AG04450 (cell line): Measurements from ENCODE around the gene RYK. TPM values are rescaled to one million over a fixed set of nuclear protein-coding genes. Genes with fewer than 3 reads are reported as not detected.
A peak's percentile ranks its signal among the peaks of the same experiment; 100 is the strongest.
"Not testable (repeated sequence)": the region's sequence is repeated elsewhere in the genome, so short reads cannot be mapped to it uniquely, and the experiment has no call there.

Source experiments
- CTCF ChIA-PET: fragments of 300-600, 350-600 bp; formaldehyde crosslinking; extraction: SDS; loops from one replicate; lab custom pipeline; 2022; ENCODE audit warnings: antibody characterized with exemption, inconsistent platforms; lab: Charles Lee
- POLR2A ChIA-PET: fragments of 350-600 bp; formaldehyde crosslinking; extraction: SDS; loops from one replicate; lab custom pipeline; 2021; ENCODE audit warnings: antibody characterized with exemption, inconsistent platforms; lab: Yijun Ruan, JAX
- DNase-seq: peaks from one replicate; pipeline ENCODE4 v3.0.0-alpha.2; 2011; ENCODE audit warnings: low read depth, low spot score
- H3K27ac ChIP-seq: one replicate; pipeline ENCODE4 v1.5.1; 2012; ENCODE audit warnings: low read depth, low read length, control low read depth
- H3K27me3 ChIP-seq: one replicate; pipeline ENCODE4 v1.6.0; 2012; ENCODE audit warnings: low read length; ENCODE audit not compliant: control insufficient read depth, insufficient read depth
- H3K4me3 ChIP-seq: 2 replicates; pipeline ENCODE4 v1.5.1; 2011; ENCODE audit warnings: mild to moderate bottlenecking, low read depth, low read length, control low read depth
- H3K9me3 ChIP-seq: 2 replicates; pipeline ENCODE4 v1.5.1; 2012; ENCODE audit warnings: low read length; ENCODE audit not compliant: control insufficient read depth, insufficient read depth
- polyA plus RNA-seq: library from polyadenylated mRNA; depleted of rRNA; stranded (reverse); fragments of >200 nt; gene quantifications from 2 replicates; pipeline ENCODE4 v1.2.3, GENCODE V29; 2011
- TF ChIP-seq, protein P1 (sequence below): IDR thresholded peaks from 2 replicates; pipeline ENCODE4 v1.5.1; 2011; ENCODE audit warnings: low read depth, low read length, control low read depth, inconsistent platforms

RYK gene
- polyA plus RNA-seq, 1 experiment, result 74.5 TPM

GRCh38 chr3:134201201-134202130, 49.2 kb downstream of the RYK start:
- Histone ChIP-seq H3K27ac (peak overlapping the region; percentile 90), H3K9me3 (no peaks in the 10 kb centered on the region), H3K27me3 (no peaks in the 10 kb centered on the region), H3K4me3 (no peak overlapping the region; the same call in 1 of the 2 replicates)
- TF ChIP-seq, protein P1, sequence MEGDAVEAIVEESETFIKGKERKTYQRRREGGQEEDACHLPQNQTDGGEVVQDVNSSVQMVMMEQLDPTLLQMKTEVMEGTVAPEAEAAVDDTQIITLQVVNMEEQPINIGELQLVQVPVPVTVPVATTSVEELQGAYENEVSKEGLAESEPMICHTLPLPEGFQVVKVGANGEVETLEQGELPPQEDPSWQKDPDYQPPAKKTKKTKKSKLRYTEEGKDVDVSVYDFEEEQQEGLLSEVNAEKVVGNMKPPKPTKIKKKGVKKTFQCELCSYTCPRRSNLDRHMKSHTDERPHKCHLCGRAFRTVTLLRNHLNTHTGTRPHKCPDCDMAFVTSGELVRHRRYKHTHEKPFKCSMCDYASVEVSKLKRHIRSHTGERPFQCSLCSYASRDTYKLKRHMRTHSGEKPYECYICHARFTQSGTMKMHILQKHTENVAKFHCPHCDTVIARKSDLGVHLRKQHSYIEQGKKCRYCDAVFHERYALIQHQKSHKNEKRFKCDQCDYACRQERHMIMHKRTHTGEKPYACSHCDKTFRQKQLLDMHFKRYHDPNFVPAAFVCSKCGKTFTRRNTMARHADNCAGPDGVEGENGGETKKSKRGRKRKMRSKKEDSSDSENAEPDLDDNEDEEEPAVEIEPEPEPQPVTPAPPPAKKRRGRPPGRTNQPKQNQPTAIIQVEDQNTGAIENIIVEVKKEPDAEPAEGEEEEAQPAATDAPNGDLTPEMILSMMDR, result no peak
- peak; percentile 63 for DNase-seq
- ChIA-PET POLR2A (interaction anchor here (1.1 to 1.2 kb wide), 2 partner anchors 173 to 284 kb away, joined by 3 to 4 read pairs; partner anchors contain the start of genes ANAPC13 and CEP63), CTCF (interaction anchor here (0.9 to 13.6 kb wide), 4 partner anchors 12 to 275 kb away, joined by 3 to 188 read pairs (median 4); no protein-coding TSS in a partner anchor)

- H3K4me3 ChIP-seq, H3K27me3 ChIP-seq, H3K27ac ChIP-seq, DNase-seq, POLR2A ChIA-PET, H3K9me3 ChIP-seq: not testable (repeated sequence)
- CTCF ChIA-PET, result interaction anchor here (0.7 to 13.6 kb wide), 8 partner anchors 8 to 293 kb away, joined by 3 to 188 read pairs (median 3); no protein-coding TSS in a partner anchor
These were observed 50.8 kb downstream of the RYK start for GRCh38 chr3:134199880-134200279.

DNA sequence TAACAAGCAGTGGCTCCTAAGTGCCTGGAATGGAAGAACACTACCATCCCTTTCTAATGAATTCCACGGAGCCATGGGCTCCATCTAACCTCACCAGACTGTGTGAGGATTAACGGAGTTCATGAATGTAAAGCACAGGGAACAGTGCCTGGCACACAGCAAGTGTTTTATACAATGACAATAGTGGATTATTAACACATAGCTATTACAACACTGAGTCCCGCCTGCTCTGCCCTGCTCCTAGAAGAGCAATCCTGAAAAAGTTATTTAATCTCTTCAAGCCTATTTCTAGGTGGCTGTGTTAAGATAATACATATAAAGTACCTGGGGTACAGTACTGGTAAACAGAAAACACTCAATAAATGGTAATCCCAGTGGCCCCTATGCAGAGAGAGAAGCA, 51.4 kb downstream of the RYK start:
- ChIA-PET POLR2A (no interaction called here), CTCF (interaction anchor here (0.6 to 13.6 kb wide), 10 partner anchors 8 to 294 kb away, joined by 3 to 188 read pairs (median 3); no protein-coding TSS in a partner anchor)
- Histone ChIP-seq H3K4me3 (no peak overlapping the region), H3K27ac (no peak overlapping the region), H3K9me3 (no peaks in the 10 kb centered on the region), H3K27me3 (no peaks in the 10 kb centered on the region)
- DNase-seq, result no peak
- TF ChIP-seq, protein P1, result no peak

GRCh38 chr3:134198414-134198813, 52.2 kb downstream of the RYK start:
- TF ChIP-seq, protein P1, result no peak
- Histone ChIP-seq H3K27me3 (no peaks in the 10 kb centered on the region), H3K27ac (no peak overlapping the region), H3K4me3 (no peak overlapping the region), H3K9me3 (no peaks in the 10 kb centered on the region)
- DNase-seq, result no peak
- ChIA-PET POLR2A (no interaction called here), CTCF (interaction anchor here (0.6 to 13.6 kb wide), 18 partner anchors 9 to 279 kb away, joined by 3 to 188 read pairs (median 4); no protein-coding TSS in a partner anchor)

- ChIA-PET POLR2A (no interaction called here), CTCF (interaction anchor here (0.6 to 13.6 kb wide), 21 partner anchors 9 to 279 kb away, joined by 3 to 188 read pairs (median 5); no protein-coding TSS in a partner anchor)
- no peak overlapping the region for H3K4me3 ChIP-seq
- DNase-seq, result peak; percentile 44
- no peaks in the 10 kb centered on the region for H3K27me3 ChIP-seq
- TF ChIP-seq, protein P1, result peak; percentile 77
- H3K9me3 ChIP-seq, result no peaks in the 10 kb centered on the region
- no peak overlapping the region for H3K27ac ChIP-seq
These were observed 52.9 kb downstream of the RYK start for GRCh38 chr3:134197681-134198261.
